Tibial nerve (tissue), 4 donors: Measurements from ENCODE around the gene SLC25A22. TPM values are rescaled to one million over a fixed set of nuclear protein-coding genes. Genes with fewer than 3 reads are reported as not detected.

Experiments used
- DNase-seq, 2 donors: peaks; one replicate each; pipeline ENCODE4 v3.0.0-alpha.2; 2019; ENCODE audit warnings: low spot score in 2 of 2
- H3K27ac ChIP-seq, 4 donors: fragments of 200-600 bp; sonication (generic) in 3 of 4; one replicate each; pipeline ENCODE4 v1.5.1; 2017 to 2019; ENCODE audit warnings: mild to moderate bottlenecking in 1 of 4
- H3K27me3 ChIP-seq, 2 donors: fragments of 200-600 bp; sonication (generic) in 1 of 2; one replicate each; pipeline versions ENCODE4 v1.5.1 to v1.6.0; 2017 to 2019
- H3K36me3 ChIP-seq, 3 donors: fragments of 200-600 bp; sonication (generic); one replicate each; pipeline ENCODE4 v1.5.1; 2018 to 2019
- H3K4me1 ChIP-seq, 4 donors: fragments of 200-600 bp; sonication (generic) in 3 of 4; one replicate each; pipeline ENCODE4 v1.5.1; 2017 to 2019
- H3K4me3 ChIP-seq, 4 donors: fragments of 200-600 bp; sonication (generic) in 3 of 4; one replicate each; pipeline ENCODE4 v1.5.1; 2017 to 2019; ENCODE audit warnings: mild to moderate bottlenecking in 1 of 4, moderate library complexity in 1 of 4
- H3K9me3 ChIP-seq, 4 donors: fragments of 200-600 bp; sonication (generic) in 3 of 4; one replicate each; pipeline ENCODE4 v1.5.1; 2017 to 2019
- CTCF ChIP-seq, 5 experiments: fragments of 200-600 bp in 3 of 5; fragments of 450-650 bp in 2 of 5; sonication (generic) in 3 of 5; IDR thresholded peaks; one replicate each; pipeline ENCODE4 v1.5.1; 2016 to 2019; ENCODE audit warnings: antibody characterized with exemption in 5 of 5, mild to moderate bottlenecking in 3 of 5, moderate library complexity in 2 of 5
- EP300 ChIP-seq, 2 donors: sonication (generic); formaldehyde crosslinking; IDR thresholded peaks; one replicate each; pipeline ENCODE4 v1.6.1; 2017; ENCODE audit warnings: antibody characterized with exemption in 2 of 2, mild to moderate bottlenecking in 1 of 2
- POLR2A ChIP-seq, 2 donors: fragments of 450-650 bp; IDR thresholded peaks; one replicate each; pipeline ENCODE4 v1.6.1; 2017; ENCODE audit warnings: antibody characterized with exemption in 2 of 2, mild to moderate bottlenecking in 2 of 2, moderate library complexity in 2 of 2
- WGBS, 2 donors: methylation state at CpG; one replicate each; pipeline ENCODE4 v1.1.5; 2018; 5-methylcytosine and 5-hydroxymethylcytosine counted together
- total RNA-seq, 4 donors: library from RNA; depleted of rRNA; stranded (reverse); fragments of >200 nt; gene quantifications; one replicate each; pipeline ENCODE4 v1.1.0, GENCODE V29; 2016

SLC25A22 gene
- total RNA-seq = 10 to 100 TPM in 2 of 4 donors, 1 to 10 TPM in 2; 8.0 to 17.5 (median 10.0) TPM

DNA sequence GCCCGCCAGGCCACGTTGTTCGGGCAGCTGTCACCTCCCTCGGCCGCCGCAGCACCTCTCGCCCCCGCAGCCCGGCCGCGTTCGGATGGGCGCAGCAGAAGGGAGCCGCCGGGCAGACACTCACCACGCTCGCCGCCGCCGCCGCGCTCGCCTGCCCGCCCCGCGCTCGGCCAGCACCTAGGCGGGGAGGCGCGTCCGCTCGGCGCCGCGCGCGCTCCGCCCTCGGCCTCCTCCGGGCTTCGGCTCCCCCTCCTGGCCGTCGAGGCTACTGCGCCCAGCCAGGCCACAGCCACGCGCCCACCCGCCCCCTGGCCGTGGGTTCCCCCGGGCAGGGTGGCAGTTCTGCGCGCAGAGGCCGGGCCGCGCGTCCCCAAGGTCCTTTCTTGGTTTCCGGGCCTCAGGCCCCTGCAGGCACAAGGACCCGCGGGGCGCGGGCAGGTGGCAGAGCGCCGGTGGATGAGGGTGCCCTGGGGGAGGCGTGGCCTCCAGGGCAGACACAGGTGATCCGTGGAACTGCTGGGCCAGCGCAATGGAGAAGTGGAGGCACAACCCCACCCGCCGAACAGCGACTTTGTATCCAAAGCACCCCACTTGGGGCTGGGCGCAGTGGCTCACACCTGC lies at the start of gene SLC25A22:
TSS of gene SLC25A22 (minus strand) at position 189 of the 621 bp plus-strand sequence. CDS start 3,275 bp downstream, outside the sequence.
- Histone ChIP-seq H3K4me1 (peaks cover 0 to 32% (median 22%) of the 10 kb centered on the region in 4 donors), H3K27me3 (no peaks in the 10 kb centered on the region), H3K9me3 (no peaks in the 10 kb centered on the region), H3K4me3 (peak within 1 kb of the TSS; percentile 66 to 94 (median 81)), H3K36me3 (peaks cover 0 to 60% (median 0%) of the 10 kb centered on the region in 3 donors), H3K27ac (peak within 1 kb of the TSS; percentile 52 to 91 (median 84))
- WGBS, 2 donors = 4 to 36% methylated on average over 2 to 53 of the region's 69 CpGs
- peak in 1 of 2 donors; percentile 25 for TF ChIP-seq POLR2A (IDR thresholded peaks at IDR 0.05)
- no peak for TF ChIP-seq EP300 (IDR thresholded peaks at IDR 0.05)
- TF ChIP-seq CTCF (IDR thresholded peaks at IDR 0.05) = peak; percentile 82 to 97 (median 97)
- DNase-seq = peak; percentile 60

- 80 to 91% methylated on average over 8 to 15 of the region's 18 CpGs for WGBS, 2 donors
- Histone ChIP-seq H3K4me3 (no peak overlapping the region), H3K9me3 (no peaks in the 10 kb centered on the region), H3K36me3 (peaks cover 0 to 18% (median 0%) of the 10 kb centered on the region in 3 donors), H3K27ac (no peak overlapping the region), H3K4me1 (peaks cover 0 to 90% (median 48%) of the 10 kb centered on the region in 4 donors), H3K27me3 (peaks cover 0 to 15% of the 10 kb centered on the region in 2 donors)
- DNase-seq = no peak
- no peak for TF ChIP-seq CTCF (IDR thresholded peaks at IDR 0.05)
- TF ChIP-seq EP300 (IDR thresholded peaks at IDR 0.05) = no peak
- TF ChIP-seq POLR2A (IDR thresholded peaks at IDR 0.05) = no peak
Measured at GRCh38 chr11:847876-848275, 49.8 kb upstream of the SLC25A22 start.

DNA sequence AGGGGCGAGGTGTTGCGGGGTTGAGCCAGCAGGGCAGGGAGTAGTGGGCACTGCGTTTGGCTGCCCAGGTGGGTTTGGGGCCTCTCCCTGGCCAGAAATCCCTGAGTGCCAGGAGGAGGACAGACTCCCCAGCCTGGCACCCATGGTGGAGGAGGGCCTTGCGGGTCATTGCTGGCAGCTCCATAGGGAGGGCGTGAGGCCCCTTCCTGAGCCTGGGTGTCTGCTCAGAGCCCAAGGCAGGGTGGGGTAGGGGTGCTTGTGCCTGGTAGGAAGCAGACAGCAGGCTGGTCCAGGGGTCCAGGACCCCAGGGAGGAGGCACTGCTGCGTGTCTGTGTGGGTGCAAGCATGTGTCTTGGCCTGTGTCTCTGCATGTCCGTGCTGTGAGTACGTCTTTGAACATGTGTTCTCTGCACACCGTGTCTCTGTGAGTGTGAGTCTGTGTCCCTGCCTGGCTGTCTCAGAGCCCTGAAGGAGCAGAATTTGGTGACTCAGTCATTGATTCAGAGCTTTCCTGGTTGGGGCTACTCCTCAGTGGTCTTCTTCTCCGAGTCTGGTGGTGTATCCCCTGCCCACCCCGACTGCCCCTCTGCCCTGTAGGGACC lies 48.5 kb upstream of the SLC25A22 start:
- no peak for TF ChIP-seq POLR2A (IDR thresholded peaks at IDR 0.05)
- TF ChIP-seq CTCF (IDR thresholded peaks at IDR 0.05) = no peak
- no peak for TF ChIP-seq EP300 (IDR thresholded peaks at IDR 0.05)
- H3K9me3 ChIP-seq = no peaks in the 10 kb centered on the region
- peak overlapping the region in 3 of 4 donors; percentile 93 to 98 (median 95) for H3K27ac ChIP-seq
- DNase-seq = no peak
- 64 to 68% methylated on average over 10 to 11 of the region's 11 CpGs for WGBS, 2 donors
- H3K4me1 ChIP-seq = peaks cover 0 to 80% (median 50%) of the 10 kb centered on the region in 4 donors
- H3K36me3 ChIP-seq = peaks cover 0 to 13% (median 0%) of the 10 kb centered on the region in 3 donors
- H3K27me3 ChIP-seq = peaks cover 0 to 15% of the 10 kb centered on the region in 2 donors
- H3K4me3 ChIP-seq = no peak overlapping the region

DNA sequence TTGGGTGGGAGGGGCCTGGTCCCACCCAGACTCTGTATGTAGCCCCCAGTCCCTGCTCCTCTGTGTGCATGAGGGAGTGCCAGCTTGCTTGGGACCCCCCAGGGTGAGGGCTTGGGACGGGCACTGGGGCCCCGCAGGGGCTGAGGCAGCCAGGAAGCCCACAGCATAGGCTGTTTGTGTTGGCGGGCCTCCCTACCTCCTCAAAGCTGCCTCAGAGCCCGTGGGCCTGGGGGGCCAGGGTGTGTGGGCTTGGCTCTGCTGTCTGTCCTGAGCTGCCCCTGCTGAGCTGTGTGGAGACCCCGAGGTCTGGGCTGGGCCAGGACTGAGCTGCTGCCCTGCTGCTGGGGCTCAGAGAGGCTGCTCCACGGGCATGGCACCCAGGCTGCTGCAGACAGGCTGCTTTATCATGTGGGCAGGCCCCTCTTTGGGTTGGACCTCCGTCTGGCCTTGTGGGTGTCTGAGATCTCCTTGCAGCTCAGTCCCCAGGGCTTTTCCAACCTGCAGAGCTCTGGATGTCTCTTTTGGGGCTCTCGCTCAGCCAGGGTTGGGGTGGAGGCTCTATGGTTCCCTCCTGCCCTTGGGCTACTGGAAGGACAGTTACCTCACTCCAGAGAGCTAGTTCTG lies 47.9 kb upstream of the SLC25A22 start:
- H3K4me1 ChIP-seq = peaks cover 0 to 80% (median 56%) of the 10 kb centered on the region in 4 donors
- no peak for DNase-seq

More for the DNA sequence above, 47.9 kb upstream of the SLC25A22 start:
- Histone ChIP-seq H3K27me3 (peaks cover 0 to 15% of the 10 kb centered on the region in 2 donors), H3K36me3 (peaks cover 0 to 14% (median 0%) of the 10 kb centered on the region in 3 donors), H3K27ac (peak overlapping the region; percentile 92 to 98 (median 94)), H3K9me3 (no peaks in the 10 kb centered on the region), H3K4me3 (peak overlapping the region in 1 of 4 donors; percentile 89)
- WGBS, 2 donors = 29 to 63% methylated on average over 2 to 6 of the region's 8 CpGs
- TF ChIP-seq CTCF (IDR thresholded peaks at IDR 0.05) (no peak), EP300 (IDR thresholded peaks at IDR 0.05) (no peak), POLR2A (IDR thresholded peaks at IDR 0.05) (no peak)
